ENCODE results near the gene CDC42BPB. TPM values are rescaled to one million over a fixed set of nuclear protein-coding genes. Genes with fewer than 3 reads are reported as not detected.

The CDC42BPB gene
- total and polyA plus RNA-seq, 2 of the 4 experiments (the other 2 are of a cell fraction) = 49.1 to 81.4 TPM

- TF ChIP-seq CTCF (conservative IDR thresholded peaks at IDR 0.05; ENCODE audit: low read depth, low read length) (no peak), MXI1 (IDR thresholded peaks at IDR 0.05; ENCODE audit: borderline replicate concordance, low read depth, low read length) (no peak)
- CTCF ChIA-PET = no interaction called here
- peak overlapping the region; percentile 86 for H3K9ac ChIP-seq (ENCODE audit: low read depth, low read length)
- H2BK20ac ChIP-seq (ENCODE audit: low read depth, low read length) = no peak overlapping the region
- no peak overlapping the region for H2BK120ac ChIP-seq (ENCODE audit: low read depth, low read length)
- peak overlapping the region; percentile 99 for H2AK9ac ChIP-seq (replicated peaks; ENCODE audit: low read depth, low read length, poor library complexity)
- H3K27me3 ChIP-seq (ENCODE audit: control insufficient read depth, insufficient read depth, low read length) = no peaks in the 10 kb centered on the region
- H3K56ac ChIP-seq (ENCODE audit: extremely low read depth, insufficient read depth, low read length) = peak overlapping the region; percentile 26
- ATAC-seq (ENCODE audit: low read depth) = peak; percentile 3; the same call in 1 of the 2 replicates
- peak overlapping the region; percentile 74 for H2BK5ac ChIP-seq (ENCODE audit: low read depth, low read length, poor library complexity, severe bottlenecking)
- peaks cover 2% of the 10 kb centered on the region; the same call in 1 of the 2 replicates for H3K36me3 ChIP-seq (ENCODE audit: control insufficient read depth, insufficient read depth, low read length)
- peak overlapping the region; percentile 82 for H3K4ac ChIP-seq (ENCODE audit: low read depth, low read length)
- no TSS peak for BruUV-seq (replicated peaks)
- POLR2A ChIA-PET (ENCODE audit: unreplicated experiment) = no interaction called here
- peak overlapping the region; percentile 67 for H3K27ac ChIP-seq (ENCODE audit: insufficient read depth, low read length)
- H4K8ac ChIP-seq (ENCODE audit: low read depth in 2 of 2, low read length in 2 of 2) = peak overlapping the region; percentile 82 to 91; a peak in 2 of 4 replicates
- DNase-seq = peak; percentile 8
- peak overlapping the region; percentile 99 for H3K4me3 ChIP-seq (ENCODE audit: insufficient read depth, low read depth, low read length)
- peak overlapping the region; percentile 100 for H3K4me2 ChIP-seq (ENCODE audit: low read depth, low read length)
- in situ Hi-C loops (cut with MboI; ENCODE audit: low sequenced_read_pairs) = no loop called here
- H4K91ac ChIP-seq (ENCODE audit: insufficient read depth, low read depth, low read length) = peak overlapping the region; percentile 15; the same call in 1 of the 2 replicates
- H3K14ac ChIP-seq (replicated peaks; ENCODE audit: low read depth, low read length) = peak overlapping the region; percentile 87
- peaks cover 10% of the 10 kb centered on the region for H3K4me1 ChIP-seq (ENCODE audit: control insufficient read depth, insufficient read depth, low read length)
- H3K79me1 ChIP-seq (ENCODE audit: low read depth in 1 of 2, low read length in 2 of 2) = peaks cover 15 to 47% of the 10 kb centered on the region in 2 experiments; a peak in 3 of 4 replicates
- H2AK5ac ChIP-seq (ENCODE audit: low read depth, low read length) = peak overlapping the region; percentile 84; the same call in 1 of the 2 replicates
- intact Hi-C loops (cut with micrococcal nuclease) = loop anchor here (5.0 to 10.0 kb wide), 3 partner anchors 36 to 364 kb away; no protein-coding TSS in a partner anchor
- no peak overlapping the region for H2BK15ac ChIP-seq (ENCODE audit: low read depth, low read length)
- dilution Hi-C loops (cut with HindIII; ENCODE audit: low sequenced_read_pairs, unreplicated experiment) = no loop called here
- H2AFZ ChIP-seq (replicated peaks; ENCODE audit: low read length, poor library complexity) = peak overlapping the region; percentile 98
- no peaks in the 10 kb centered on the region for H3K9me3 ChIP-seq (ENCODE audit: control insufficient read depth, insufficient read depth, low read length)
- H3K18ac ChIP-seq (ENCODE audit: low read depth, low read length) = no peak overlapping the region
- peaks cover 35% of the 10 kb centered on the region for H4K20me1 ChIP-seq (ENCODE audit: insufficient read depth, low read length)
- peaks cover 3% of the 10 kb centered on the region for H3K9me1 ChIP-seq (ENCODE audit: insufficient read depth, low read length)
- WGBS, 2 experiments (ENCODE audit: extremely low coverage in 2 of 2, insufficient read length in 1 of 2) = 22% methylated on average over 13 of the region's 39 CpGs; no CpG with 5 or more reads in 1 of the 2 experiments
- peak overlapping the region; percentile 69 for H4K5ac ChIP-seq (ENCODE audit: low read depth, low read length)
- H3K23ac ChIP-seq (ENCODE audit: low read depth, low read length) = peak overlapping the region; percentile 74
Measured at GRCh38 chr14:103058164-103059055, 1.1 kb upstream of the CDC42BPB start.
